GM12801 (cell line): ENCODE results near the gene ITLN1.

ENCODE experiments used
- TF ChIP-seq, protein P1 (sequence below): IDR thresholded peaks from one replicate; pipeline ENCODE4 v1.5.1; 2011; ENCODE audit warnings: control low read depth; ENCODE audit not compliant: insufficient read length; ENCODE audit errors: extremely low read depth

Gene ITLN1

DNA sequence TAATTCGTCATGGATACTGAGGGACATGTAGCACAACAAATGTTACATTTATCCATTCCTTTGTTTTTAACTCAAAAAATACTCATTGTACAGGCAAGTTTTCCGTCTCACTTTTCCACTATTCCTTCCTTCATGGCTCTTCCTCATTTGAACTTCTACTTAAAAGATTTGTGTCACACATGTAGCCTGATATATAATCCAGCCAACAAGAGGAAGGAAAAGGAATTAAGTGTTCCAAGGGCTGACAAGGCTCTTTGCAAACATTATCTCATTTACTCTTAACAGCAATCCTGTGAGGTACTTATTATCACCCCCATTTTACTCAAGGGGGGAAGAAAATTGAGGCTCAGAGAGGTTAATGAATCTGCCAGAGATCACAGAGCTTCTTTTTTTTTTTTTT lies 45.2 kb downstream of the ITLN1 start:
- TF ChIP-seq, protein P1, sequence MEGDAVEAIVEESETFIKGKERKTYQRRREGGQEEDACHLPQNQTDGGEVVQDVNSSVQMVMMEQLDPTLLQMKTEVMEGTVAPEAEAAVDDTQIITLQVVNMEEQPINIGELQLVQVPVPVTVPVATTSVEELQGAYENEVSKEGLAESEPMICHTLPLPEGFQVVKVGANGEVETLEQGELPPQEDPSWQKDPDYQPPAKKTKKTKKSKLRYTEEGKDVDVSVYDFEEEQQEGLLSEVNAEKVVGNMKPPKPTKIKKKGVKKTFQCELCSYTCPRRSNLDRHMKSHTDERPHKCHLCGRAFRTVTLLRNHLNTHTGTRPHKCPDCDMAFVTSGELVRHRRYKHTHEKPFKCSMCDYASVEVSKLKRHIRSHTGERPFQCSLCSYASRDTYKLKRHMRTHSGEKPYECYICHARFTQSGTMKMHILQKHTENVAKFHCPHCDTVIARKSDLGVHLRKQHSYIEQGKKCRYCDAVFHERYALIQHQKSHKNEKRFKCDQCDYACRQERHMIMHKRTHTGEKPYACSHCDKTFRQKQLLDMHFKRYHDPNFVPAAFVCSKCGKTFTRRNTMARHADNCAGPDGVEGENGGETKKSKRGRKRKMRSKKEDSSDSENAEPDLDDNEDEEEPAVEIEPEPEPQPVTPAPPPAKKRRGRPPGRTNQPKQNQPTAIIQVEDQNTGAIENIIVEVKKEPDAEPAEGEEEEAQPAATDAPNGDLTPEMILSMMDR, result no peak

DNA sequence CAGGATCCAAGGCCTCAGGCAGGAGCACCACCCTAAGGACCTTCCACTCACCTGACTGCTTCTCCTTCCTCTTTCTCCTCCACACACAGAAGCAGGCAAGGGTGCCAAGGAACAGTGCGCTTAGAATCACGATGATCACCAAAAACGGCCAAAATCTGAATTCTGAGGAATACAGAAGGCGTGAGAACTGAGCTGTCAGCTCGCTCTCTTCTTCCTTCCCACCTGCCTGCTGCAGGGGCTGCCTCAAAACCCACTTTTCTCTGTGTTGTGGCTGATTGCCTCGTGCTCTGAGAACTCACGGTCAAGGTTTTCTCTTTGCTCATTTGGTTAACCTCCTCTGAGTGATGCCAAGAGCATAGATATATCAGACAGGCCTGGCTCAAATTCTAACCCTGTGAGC lies 46.1 kb downstream of the ITLN1 start:
- TF ChIP-seq, protein P1, result no peak

DNA sequence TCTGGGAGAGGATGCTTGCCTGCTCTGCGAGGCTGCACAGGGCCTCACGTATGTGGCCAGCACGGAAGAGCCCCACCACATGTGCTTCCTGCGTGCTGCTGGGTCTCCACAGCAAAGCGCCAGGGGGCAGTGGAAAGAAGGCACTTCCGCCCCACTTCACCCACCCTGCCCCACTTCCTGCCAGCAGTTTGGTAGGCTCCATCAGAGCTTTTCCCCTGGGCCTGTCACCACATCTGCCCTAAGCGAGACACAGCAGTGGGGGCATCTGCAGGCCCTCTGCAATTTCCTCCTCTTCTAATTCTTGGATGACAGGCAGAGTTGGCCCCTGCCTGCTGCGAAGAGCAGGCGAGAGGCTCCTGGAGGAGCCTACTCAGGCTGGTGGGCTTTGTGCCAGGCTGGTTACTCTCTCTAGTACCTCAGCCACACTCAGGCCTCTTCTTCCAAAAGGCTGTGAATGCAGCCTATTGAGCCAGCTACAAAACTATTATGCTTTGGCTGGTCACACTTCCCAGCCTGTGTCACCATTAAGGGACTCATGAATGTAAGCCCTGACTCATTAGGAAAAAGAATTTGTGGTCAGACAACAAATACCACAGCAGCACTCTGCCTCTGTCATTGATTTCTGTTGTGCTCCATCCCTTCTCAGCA lies 47.3 kb downstream of the ITLN1 start:
- TF ChIP-seq, protein P1, result no peak

DNA sequence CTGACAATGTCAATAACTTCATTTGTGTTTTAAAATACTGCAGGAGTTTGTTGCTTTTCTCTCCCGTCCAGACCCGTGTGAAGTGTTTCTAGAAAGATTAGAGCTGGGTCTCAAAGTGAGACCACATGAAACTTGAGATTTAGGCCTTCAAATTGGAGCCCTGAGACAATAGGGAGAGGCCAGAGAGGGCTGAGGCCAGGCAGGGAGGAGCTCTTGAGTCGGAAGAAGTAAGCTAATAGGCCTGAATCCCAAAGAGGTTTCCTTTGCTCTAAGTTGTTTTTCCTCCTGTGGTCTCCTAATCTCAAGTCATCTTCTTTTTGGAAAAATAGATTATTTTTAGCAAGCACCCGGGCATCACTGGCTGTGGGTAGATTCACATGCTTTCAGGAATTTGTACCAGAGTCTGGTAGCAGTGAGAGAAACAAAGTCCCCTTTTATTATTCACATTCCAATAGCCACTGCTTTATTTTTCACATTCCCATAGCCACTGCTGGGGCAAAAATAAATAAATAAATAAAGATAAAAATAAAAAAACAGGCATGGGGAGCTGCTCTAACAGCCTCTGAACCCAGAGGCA lies 47.9 kb downstream of the ITLN1 start:
- TF ChIP-seq, protein P1, result no peak

DNA sequence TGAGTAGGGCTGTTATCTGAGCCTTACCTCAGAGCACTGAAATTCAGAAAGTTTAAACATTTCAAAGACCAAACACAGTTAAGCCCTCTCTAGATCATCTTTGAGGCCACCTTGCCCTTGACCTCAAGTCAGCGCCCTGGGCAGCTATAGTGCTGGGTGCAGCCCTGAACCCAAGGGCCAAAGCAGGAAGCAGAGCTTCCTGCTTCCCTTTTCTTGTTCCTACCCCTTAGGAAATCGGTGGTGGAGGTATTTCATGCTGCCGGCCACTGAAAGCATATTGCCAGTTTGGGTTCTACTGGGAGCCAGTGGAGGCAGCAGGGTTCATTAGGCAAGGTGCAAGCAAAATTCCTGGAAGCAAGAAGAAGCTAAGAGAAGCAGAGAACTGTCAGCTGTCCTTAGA lies 48.4 kb downstream of the ITLN1 start:
- TF ChIP-seq, protein P1, result no peak

DNA sequence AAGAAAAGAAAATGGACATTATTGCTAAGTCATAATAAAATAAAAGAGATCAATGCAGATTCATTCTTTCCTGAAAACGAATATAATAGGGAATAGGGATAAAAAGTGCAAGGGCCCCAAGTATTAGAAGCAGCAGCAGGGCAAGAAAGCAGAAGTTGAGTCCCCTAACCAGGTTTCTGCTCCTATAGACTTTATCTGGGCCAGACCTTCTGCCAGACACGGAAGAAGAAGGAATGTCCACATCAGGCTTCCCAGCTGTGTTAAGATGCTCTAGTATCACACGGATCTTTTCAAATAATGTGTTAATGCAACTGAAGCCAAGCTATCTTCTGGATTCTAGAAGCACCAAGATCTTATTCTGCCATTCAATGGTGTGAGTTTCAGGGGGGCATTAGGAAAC lies 49.2 kb downstream of the ITLN1 start:
- TF ChIP-seq, protein P1, result no peak

DNA sequence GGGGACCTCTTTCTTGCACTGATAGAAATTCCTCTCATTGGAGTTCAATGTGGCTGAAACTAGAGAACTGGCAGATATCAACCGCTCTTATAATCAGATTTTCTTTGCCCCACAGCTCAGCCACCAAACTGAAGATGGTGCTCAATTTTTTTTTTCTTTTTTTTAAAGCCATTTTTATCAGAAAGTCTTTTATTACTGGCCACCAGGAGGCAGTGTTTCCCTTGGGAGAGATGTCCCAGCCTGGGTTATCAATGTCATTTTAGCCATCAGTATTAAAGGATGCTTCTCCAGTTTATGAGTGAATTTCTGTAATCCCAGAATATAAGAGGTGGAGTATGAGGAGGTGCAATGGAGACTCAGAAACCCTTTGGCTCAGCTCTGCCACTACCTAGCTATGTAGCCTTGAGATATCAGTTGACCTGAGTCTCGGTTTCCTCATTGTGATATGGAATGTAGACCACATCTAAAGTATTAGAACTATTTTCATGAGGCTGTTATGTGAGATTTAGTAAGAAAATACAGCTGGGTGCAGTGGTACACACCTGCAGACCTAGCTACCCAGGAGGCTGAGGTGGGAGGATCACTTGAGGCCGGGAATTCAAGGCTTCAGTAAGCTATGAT lies 49.9 kb downstream of the ITLN1 start:
- TF ChIP-seq, protein P1, result no peak
